Fibroblast of mammary gland (primary cell): ENCODE data around the gene INPP5A.

Experiments
- DNase-seq: peaks from one replicate; pipeline ENCODE4 v3.0.0-alpha.2; 2010; ENCODE audit warnings: low read depth
- H3K4me3 ChIP-seq: 2 replicates; pipeline ENCODE4 v1.5.1; 2011; ENCODE audit warnings: low read depth, mild to moderate bottlenecking, low read length, moderate library complexity; ENCODE audit not compliant: control insufficient read depth
- TF ChIP-seq, protein P1 (sequence below): conservative IDR thresholded peaks from 2 replicates; pipeline ENCODE4 v1.5.1; 2011; ENCODE audit warnings: low read depth, low read length, inconsistent platforms; ENCODE audit not compliant: control insufficient read depth, insufficient read depth

The INPP5A gene

GRCh38 chr10:132541601-132542011 lies 4.0 kb downstream of the INPP5A start:
- TF ChIP-seq, protein P1, sequence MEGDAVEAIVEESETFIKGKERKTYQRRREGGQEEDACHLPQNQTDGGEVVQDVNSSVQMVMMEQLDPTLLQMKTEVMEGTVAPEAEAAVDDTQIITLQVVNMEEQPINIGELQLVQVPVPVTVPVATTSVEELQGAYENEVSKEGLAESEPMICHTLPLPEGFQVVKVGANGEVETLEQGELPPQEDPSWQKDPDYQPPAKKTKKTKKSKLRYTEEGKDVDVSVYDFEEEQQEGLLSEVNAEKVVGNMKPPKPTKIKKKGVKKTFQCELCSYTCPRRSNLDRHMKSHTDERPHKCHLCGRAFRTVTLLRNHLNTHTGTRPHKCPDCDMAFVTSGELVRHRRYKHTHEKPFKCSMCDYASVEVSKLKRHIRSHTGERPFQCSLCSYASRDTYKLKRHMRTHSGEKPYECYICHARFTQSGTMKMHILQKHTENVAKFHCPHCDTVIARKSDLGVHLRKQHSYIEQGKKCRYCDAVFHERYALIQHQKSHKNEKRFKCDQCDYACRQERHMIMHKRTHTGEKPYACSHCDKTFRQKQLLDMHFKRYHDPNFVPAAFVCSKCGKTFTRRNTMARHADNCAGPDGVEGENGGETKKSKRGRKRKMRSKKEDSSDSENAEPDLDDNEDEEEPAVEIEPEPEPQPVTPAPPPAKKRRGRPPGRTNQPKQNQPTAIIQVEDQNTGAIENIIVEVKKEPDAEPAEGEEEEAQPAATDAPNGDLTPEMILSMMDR = no peak
- H3K4me3 ChIP-seq = no peak overlapping the region
- no peak for DNase-seq

GRCh38 chr10:132542086-132542775 lies 4.6 kb downstream of the INPP5A start:
- no peak for DNase-seq
- H3K4me3 ChIP-seq = no peak overlapping the region
- TF ChIP-seq, protein P1 = no peak

- no peak for DNase-seq
- TF ChIP-seq, protein P1 = no peak
Measured at GRCh38 chr10:132542819-132543218, 5.2 kb downstream of the INPP5A start.

GRCh38 chr10:132543916-132544743 lies 6.5 kb downstream of the INPP5A start:
- no peak for DNase-seq
- TF ChIP-seq, protein P1 = no peak
- no peak overlapping the region for H3K4me3 ChIP-seq

More at GRCh38 chr10:132542819-132543218, 5.2 kb downstream of the INPP5A start:
- H3K4me3 ChIP-seq = no peak overlapping the region

DNA sequence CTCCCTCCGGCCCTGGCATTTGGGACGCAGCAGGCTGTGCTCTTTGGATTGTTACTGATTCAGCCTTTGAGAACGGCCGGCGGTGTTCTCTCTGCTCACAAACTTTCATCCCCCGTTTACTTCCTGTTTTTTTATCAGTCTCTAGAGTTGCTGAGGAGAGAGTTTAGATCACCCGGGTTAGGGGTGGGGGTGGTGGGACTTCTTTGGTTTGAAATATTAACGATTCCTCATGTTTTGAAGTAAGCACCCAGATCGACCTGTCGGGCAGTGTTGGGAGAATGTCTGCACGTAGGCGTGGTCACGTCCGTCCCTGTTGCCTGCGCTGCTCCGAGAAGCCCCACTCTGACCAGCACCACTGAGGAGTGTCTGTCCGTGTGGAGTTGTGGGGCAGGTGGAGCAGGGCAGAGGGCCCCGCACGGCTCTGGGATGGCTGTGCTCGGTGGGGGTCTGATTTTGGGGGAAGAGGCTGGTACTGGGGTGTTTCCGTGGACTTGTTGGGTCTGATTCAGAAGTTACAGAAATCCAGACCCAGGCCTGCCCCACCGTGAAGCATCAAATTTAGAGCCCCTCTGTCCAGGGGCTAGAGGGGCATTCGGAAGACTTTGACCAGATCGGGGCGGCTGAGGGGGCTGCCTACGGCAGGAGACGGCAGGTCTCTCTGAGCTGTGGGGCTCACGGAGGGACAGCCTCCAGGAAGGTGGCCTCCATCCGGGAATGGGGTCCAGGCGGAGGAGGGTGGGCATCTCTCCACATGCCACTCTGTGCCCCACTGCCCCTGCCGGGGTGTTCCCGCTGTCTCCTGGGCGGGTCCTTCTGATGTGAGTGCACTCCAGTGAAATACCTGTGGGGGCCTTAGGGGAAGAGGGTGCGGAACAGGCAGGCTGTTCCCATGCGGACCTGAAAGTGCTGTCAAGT lies 7.4 kb downstream of the INPP5A start:
- TF ChIP-seq, protein P1 = no peak
- no peak for DNase-seq
- H3K4me3 ChIP-seq = no peak overlapping the region

DNA sequence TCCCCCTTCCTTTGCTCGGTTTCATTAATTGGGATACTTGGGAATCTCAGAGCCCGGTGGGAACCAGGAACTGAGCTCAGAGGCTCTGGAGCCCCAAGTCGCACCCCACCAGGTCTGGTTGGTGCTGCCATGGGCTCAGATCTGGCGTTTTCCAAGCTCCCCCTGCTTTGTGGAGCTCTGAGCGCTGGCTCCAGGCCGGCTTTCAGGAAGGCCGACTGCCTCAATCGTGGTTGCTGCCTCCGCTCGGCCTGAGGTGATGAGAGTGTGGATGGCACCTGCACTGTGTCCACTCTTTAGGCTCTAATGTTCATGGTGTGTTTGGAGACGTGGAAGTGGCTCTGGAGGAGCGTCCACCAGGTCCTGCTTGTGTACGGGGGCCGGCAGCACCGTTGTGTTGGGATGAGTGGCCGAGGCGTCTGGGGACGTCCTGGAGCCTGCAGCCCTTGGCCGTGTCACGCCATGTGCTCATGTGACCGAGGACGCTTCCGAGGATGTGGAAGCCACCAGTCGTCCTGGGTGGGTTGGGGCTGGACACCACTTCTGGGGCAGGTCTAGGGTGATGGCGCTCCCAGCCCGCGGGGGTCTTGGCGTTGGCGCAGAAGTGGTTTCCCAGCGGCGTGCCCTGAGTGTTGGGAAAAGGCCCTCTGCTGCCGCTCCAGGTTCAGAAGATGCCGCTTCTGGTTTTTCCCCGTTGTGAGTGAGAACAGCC lies 8.2 kb downstream of the INPP5A start:
- no peak for DNase-seq
- no peak overlapping the region for H3K4me3 ChIP-seq
- TF ChIP-seq, protein P1 = no peak
